Ureter (tissue), 1 donor: ENCODE results near the gene SEPTIN8. TPM values are rescaled to one million over a fixed set of nuclear protein-coding genes. Genes with fewer than 3 reads are reported as not detected.
A peak's percentile ranks its signal among the peaks of the same experiment; 100 is the strongest.

ENCODE experiments used
- DNase-seq: peaks from one replicate; pipeline ENCODE4 v3.0.0-alpha.2; 2020; ENCODE audit warnings: low spot score
- total RNA-seq: library from RNA; stranded (reverse); gene quantifications from one replicate; pipeline ENCODE4 v1.2.4, GENCODE V29; 2023
- donor health status: DM: yes; HTN: yes; CAD: no.

SEPTIN8 gene
- total RNA-seq, 1 donor from 2014 or later: 170 TPM

GRCh38 chr5:132748522-132749000 lies 28.5 kb downstream of the SEPTIN8 start:
- no peak for DNase-seq

- no peak for DNase-seq
Measured at GRCh38 chr5:132747616-132748440, 29.2 kb downstream of the SEPTIN8 start.

- DNase-seq: no peak
Measured at GRCh38 chr5:132746954-132747615, 30.0 kb downstream of the SEPTIN8 start, which contains the start of gene CCNI2. Gene CCNI2 (plus strand): TSS chr5:132747426. CDS start chr5:132747496, 70 bp downstream.

GRCh38 chr5:132746592-132746953 lies 30.5 kb downstream of the SEPTIN8 start:
- DNase-seq: no peak

GRCh38 chr5:132744659-132745058 lies 32.4 kb downstream of the SEPTIN8 start:
- DNase-seq: no peak

- DNase-seq: no peak
Measured at GRCh38 chr5:132742626-132743025, 34.4 kb downstream of the SEPTIN8 start.

GRCh38 chr5:132742158-132742557 lies 34.9 kb downstream of the SEPTIN8 start:
- no peak for DNase-seq

GRCh38 chr5:132739232-132739631 lies 37.8 kb downstream of the SEPTIN8 start:
- no peak for DNase-seq

GRCh38 chr5:132737982-132738681 lies 38.9 kb downstream of the SEPTIN8 start:
- DNase-seq: no peak

GRCh38 chr5:132736853-132737833 lies 39.9 kb downstream of the SEPTIN8 start, which contains the start of gene KIF3A:
Gene KIF3A (minus strand): TSS chr5:132737546. CDS start chr5:132737419, 127 bp downstream.
- peak; percentile 95 for DNase-seq

- no peak for DNase-seq
Measured at GRCh38 chr5:132734687-132735086, 42.4 kb downstream of the SEPTIN8 start.

GRCh38 chr5:132733499-132734148 lies 43.4 kb downstream of the SEPTIN8 start:
- no peak for DNase-seq

- no peak for DNase-seq
Measured at GRCh38 chr5:132729896-132730295, 47.1 kb downstream of the SEPTIN8 start.

GRCh38 chr5:132725745-132726144 lies 51.3 kb downstream of the SEPTIN8 start:
- DNase-seq: no peak

GRCh38 chr5:132718544-132719312 lies 58.3 kb downstream of the SEPTIN8 start:
- no peak for DNase-seq

- DNase-seq: no peak
Measured at GRCh38 chr5:132714456-132715307, 62.4 kb downstream of the SEPTIN8 start.

GRCh38 chr5:132708645-132709044 lies 68.4 kb downstream of the SEPTIN8 start:
- no peak for DNase-seq

- no peak for DNase-seq
Measured at GRCh38 chr5:132704875-132705274, 72.2 kb downstream of the SEPTIN8 start.
